ENCODE results near the gene HPCAL1.

The HPCAL1 gene

DNA sequence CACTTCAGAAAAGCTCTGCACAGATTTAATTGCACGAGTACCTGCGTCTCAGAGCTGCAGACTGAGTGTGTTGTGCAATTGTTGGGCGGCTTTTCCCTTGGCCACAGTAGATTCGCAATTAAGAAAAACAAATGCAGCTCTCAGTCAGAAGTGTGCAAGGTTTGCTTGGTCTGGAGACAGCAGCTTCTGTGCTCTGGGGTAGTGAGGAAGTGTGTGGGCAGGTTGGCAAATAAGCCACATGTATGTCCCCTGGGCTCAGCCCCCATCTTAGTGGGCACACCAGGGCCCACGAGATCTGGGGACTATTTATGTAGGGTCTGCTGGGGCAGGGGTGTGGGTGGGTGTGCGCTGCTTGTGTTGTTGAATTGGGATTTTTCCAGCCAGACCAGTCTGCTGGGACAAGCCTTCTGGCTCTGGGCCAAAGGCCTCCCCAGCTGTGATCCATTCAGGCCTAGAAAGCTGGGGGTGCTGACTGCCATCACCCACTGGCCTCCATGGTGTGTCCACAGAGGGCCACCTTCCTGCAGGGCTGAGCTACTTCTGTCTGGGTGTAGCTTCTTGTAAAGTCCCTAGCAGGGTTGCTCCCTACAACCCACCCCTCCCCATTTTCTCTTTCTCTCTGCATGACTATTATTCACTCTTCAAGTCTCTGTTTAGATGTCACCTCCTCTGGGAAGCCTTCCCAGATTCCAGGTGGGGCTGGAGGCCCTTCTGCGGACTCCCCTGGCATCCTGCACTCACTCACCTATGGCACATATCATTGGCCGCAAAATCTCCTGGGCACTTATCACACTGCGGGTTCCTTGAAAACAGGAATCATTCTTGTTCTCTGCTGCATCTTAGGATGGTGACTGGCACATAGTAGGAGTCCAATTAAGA lies 77.6 kb downstream of the HPCAL1 start:
- no peaks in the 10 kb centered on the region for H3K9me3 ChIP-seq (ENCODE audit: insufficient read depth, low read length)
- H3F3A ChIP-seq (ENCODE audit: insufficient read depth) = peaks cover 8% of the 10 kb centered on the region
- H3K36me3 ChIP-seq (ENCODE audit: low read length) = no peaks in the 10 kb centered on the region
- no peaks in the 10 kb centered on the region for H4K20me1 ChIP-seq (ENCODE audit: low read depth, low read length)
- no peak overlapping the region for H3K4me3 ChIP-seq (ENCODE audit: insufficient read depth, low read length, poor library complexity, severe bottlenecking)
- no peaks in the 10 kb centered on the region for H3K27me3 ChIP-seq (ENCODE audit: low read length)
- TF ChIP-seq EZH2phosphoT487 (conservative IDR thresholded peaks at IDR 0.05; ENCODE audit: low read length) = no peak
- TF ChIP-seq, protein P1, sequence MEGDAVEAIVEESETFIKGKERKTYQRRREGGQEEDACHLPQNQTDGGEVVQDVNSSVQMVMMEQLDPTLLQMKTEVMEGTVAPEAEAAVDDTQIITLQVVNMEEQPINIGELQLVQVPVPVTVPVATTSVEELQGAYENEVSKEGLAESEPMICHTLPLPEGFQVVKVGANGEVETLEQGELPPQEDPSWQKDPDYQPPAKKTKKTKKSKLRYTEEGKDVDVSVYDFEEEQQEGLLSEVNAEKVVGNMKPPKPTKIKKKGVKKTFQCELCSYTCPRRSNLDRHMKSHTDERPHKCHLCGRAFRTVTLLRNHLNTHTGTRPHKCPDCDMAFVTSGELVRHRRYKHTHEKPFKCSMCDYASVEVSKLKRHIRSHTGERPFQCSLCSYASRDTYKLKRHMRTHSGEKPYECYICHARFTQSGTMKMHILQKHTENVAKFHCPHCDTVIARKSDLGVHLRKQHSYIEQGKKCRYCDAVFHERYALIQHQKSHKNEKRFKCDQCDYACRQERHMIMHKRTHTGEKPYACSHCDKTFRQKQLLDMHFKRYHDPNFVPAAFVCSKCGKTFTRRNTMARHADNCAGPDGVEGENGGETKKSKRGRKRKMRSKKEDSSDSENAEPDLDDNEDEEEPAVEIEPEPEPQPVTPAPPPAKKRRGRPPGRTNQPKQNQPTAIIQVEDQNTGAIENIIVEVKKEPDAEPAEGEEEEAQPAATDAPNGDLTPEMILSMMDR (IDR thresholded peaks at IDR 0.05; ENCODE audit: insufficient read depth, low read length, poor library complexity, severe bottlenecking) = no peak
- no peak overlapping the region for H3K27ac ChIP-seq (ENCODE audit: low read depth, low read length)
- H2AFZ ChIP-seq (ENCODE audit: low read depth, low read length, severe bottlenecking) = no peak overlapping the region
- H3K4me2 ChIP-seq (ENCODE audit: low read depth, low read length, poor library complexity, severe bottlenecking) = no peak overlapping the region
- no peaks in the 10 kb centered on the region for H3K79me2 ChIP-seq (ENCODE audit: insufficient read depth, low read length)
- H3K9me2 ChIP-seq (replicated peaks; ENCODE audit: insufficient read depth, low read length) = no peaks in the 10 kb centered on the region
- no peak overlapping the region for H3K9ac ChIP-seq (ENCODE audit: low read length)

DNA sequence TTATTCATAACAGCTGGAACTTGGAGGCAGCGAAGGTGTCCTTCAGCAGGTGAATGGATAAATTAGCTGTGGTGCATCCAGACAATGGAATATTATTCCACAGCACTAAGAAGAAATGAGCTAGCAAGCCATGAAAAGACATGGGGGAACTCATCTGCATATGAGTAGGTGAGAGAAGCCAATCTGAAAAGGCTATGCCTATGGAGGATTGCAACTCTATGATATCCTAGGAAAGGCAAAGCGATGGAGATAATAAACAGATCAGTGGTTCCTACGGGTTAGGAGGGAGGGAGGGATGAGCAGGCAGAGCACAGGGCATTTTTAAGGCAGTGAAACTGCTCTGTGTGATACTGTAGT lies 79.3 kb downstream of the HPCAL1 start:
- H3K4me3 ChIP-seq (ENCODE audit: insufficient read depth, low read length, poor library complexity, severe bottlenecking) = peak overlapping the region; percentile 4
- peak overlapping the region; percentile 45 for H3K4me2 ChIP-seq (ENCODE audit: low read depth, low read length, poor library complexity, severe bottlenecking)
- H3K36me3 ChIP-seq (ENCODE audit: low read length) = no peaks in the 10 kb centered on the region

DNA sequence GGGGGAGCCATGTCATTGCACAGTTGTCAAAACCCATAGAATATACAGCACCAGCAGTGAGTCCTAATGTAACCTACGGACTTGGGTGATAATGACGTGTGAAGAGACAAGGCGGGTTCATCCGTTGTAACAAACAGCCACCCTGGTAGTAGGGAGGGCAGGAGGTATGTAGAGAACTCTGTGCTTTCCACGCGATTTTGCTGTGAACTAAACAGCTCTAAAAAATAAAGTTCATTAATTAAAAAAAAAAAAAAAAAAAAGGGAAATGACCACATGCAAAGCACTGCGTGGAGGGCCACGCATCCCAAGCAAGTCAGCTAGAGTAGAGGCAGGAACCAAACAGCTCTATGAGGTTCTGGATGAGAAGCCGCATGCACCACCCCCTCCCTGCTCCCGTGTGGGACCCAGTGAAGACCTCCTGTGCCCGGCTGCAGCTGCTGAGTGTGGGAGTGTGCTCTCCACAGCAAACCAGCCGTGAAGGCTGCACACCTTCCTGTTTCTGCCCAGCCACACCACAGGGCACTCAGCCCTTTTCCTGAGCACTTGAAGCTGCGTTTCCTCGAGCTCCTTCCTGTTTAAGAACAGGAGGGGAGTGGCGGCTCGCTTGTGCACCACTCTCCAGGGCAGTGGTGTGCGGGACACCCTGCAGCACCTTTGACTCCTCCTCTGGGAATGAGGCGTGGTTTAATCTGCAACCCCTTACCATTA lies 79.8 kb downstream of the HPCAL1 start:
- H3K9me2 ChIP-seq (replicated peaks; ENCODE audit: insufficient read depth, low read length) = no peaks in the 10 kb centered on the region
- H3K27me3 ChIP-seq (ENCODE audit: low read length) = no peaks in the 10 kb centered on the region
- no peak overlapping the region for H2AFZ ChIP-seq (ENCODE audit: low read depth, low read length, severe bottlenecking)
- TF ChIP-seq, protein P1 (IDR thresholded peaks at IDR 0.05; ENCODE audit: insufficient read depth, low read length, poor library complexity, severe bottlenecking) = no peak
- no peak for TF ChIP-seq EZH2phosphoT487 (conservative IDR thresholded peaks at IDR 0.05; ENCODE audit: low read length)
- no peaks in the 10 kb centered on the region for H3K36me3 ChIP-seq (ENCODE audit: low read length)
- peaks cover 8% of the 10 kb centered on the region for H3F3A ChIP-seq (ENCODE audit: insufficient read depth)
- H3K79me2 ChIP-seq (ENCODE audit: insufficient read depth, low read length) = no peaks in the 10 kb centered on the region
- H3K4me2 ChIP-seq (ENCODE audit: low read depth, low read length, poor library complexity, severe bottlenecking) = peak overlapping the region; percentile 45
- H3K9ac ChIP-seq (ENCODE audit: low read length) = no peak overlapping the region
- no peaks in the 10 kb centered on the region for H4K20me1 ChIP-seq (ENCODE audit: low read depth, low read length)
- peak overlapping the region; percentile 4 for H3K4me3 ChIP-seq (ENCODE audit: insufficient read depth, low read length, poor library complexity, severe bottlenecking)
- H3K9me3 ChIP-seq (ENCODE audit: insufficient read depth, low read length) = no peaks in the 10 kb centered on the region
- peak overlapping the region; percentile 11 for H3K27ac ChIP-seq (ENCODE audit: low read depth, low read length)

More for the DNA sequence above, 79.3 kb downstream of the HPCAL1 start:
- Histone ChIP-seq H3K9me3 (ENCODE audit: insufficient read depth, low read length) (no peaks in the 10 kb centered on the region), H3K79me2 (ENCODE audit: insufficient read depth, low read length) (no peaks in the 10 kb centered on the region), H3K27me3 (ENCODE audit: low read length) (no peaks in the 10 kb centered on the region), H2AFZ (ENCODE audit: low read depth, low read length, severe bottlenecking) (no peak overlapping the region), H3F3A (ENCODE audit: insufficient read depth) (peaks cover 8% of the 10 kb centered on the region), H3K9ac (ENCODE audit: low read length) (no peak overlapping the region), H3K27ac (ENCODE audit: low read depth, low read length) (peak overlapping the region; percentile 11; the same call in 1 of the 2 replicates), H3K9me2 (replicated peaks; ENCODE audit: insufficient read depth, low read length) (no peaks in the 10 kb centered on the region), H4K20me1 (ENCODE audit: low read depth, low read length) (no peaks in the 10 kb centered on the region)
- TF ChIP-seq, protein P1 (IDR thresholded peaks at IDR 0.05; ENCODE audit: insufficient read depth, low read length, poor library complexity, severe bottlenecking) = no peak
- TF ChIP-seq EZH2phosphoT487 (conservative IDR thresholded peaks at IDR 0.05; ENCODE audit: low read length) = no peak

Measured in SU-DHL-6 (cell line).